COLO668 (cell line): Measurements from ENCODE around the gene SCO2.
"Not testable (repeated sequence)": the region's sequence is repeated elsewhere in the genome, so short reads cannot be mapped to it uniquely, and the experiment has no call there.

Experiments
- DNase-seq: peaks from one replicate; lab custom pipeline; 2025; ENCODE audit not compliant: unreplicated experiment; lab: John Stamatoyannopoulos, UW

SCO2 gene

GRCh38 chr22:50522208-50522805 is 3.1 kb downstream of the SCO2 start:
- no peak for DNase-seq

- DNase-seq = no peak
Observed at GRCh38 chr22:50521710-50522109, 3.7 kb downstream of the SCO2 start.

- DNase-seq = no peak
Observed at GRCh38 chr22:50520826-50521453, 4.5 kb downstream of the SCO2 start.

GRCh38 chr22:50520184-50520583 is 5.2 kb downstream of the SCO2 start:
- not testable (repeated sequence) for DNase-seq

GRCh38 chr22:50519151-50519550 is 6.2 kb downstream of the SCO2 start:
- DNase-seq = no peak

- DNase-seq = no peak
Observed at GRCh38 chr22:50518606-50519005, 6.8 kb downstream of the SCO2 start.

GRCh38 chr22:50517495-50518260 is 7.7 kb downstream of the SCO2 start:
- no peak for DNase-seq

- no peak for DNase-seq
Observed at GRCh38 chr22:50516891-50517290, 8.5 kb downstream of the SCO2 start.

- DNase-seq = no peak
Observed at GRCh38 chr22:50516068-50516467, 9.3 kb downstream of the SCO2 start.

- no peak for DNase-seq
Observed at GRCh38 chr22:50513175-50513574, 12.2 kb downstream of the SCO2 start.

GRCh38 chr22:50508897-50509296 is 16.5 kb downstream of the SCO2 start:
- DNase-seq = no peak

GRCh38 chr22:50507991-50508884 is 17.2 kb downstream of the SCO2 start, which contains the start of gene NCAPH2:
NCAPH2 (plus strand) TSS chr22:50508224; CDS start chr22:50508338, 114 bp downstream.
- peak; percentile 99 for DNase-seq

- no peak for DNase-seq
Observed at GRCh38 chr22:50507421-50507990, 17.9 kb downstream of the SCO2 start, which contains the start of gene LMF2. LMF2 (minus strand) TSS chr22:50507702; CDS start chr22:50507675, 27 bp downstream.

GRCh38 chr22:50506611-50507420 is 18.6 kb downstream of the SCO2 start:
- DNase-seq = peak; percentile 89

- peak; percentile 67 for DNase-seq
Observed at GRCh38 chr22:50505776-50506610, 19.4 kb downstream of the SCO2 start.

- no peak for DNase-seq
Observed at GRCh38 chr22:50505276-50505775, 20.1 kb downstream of the SCO2 start.

- DNase-seq = no peak
Observed at GRCh38 chr22:50504369-50505211, 20.8 kb downstream of the SCO2 start.
